Measurements from ENCODE around the gene TDRD6. TPM values are rescaled to one million over a fixed set of nuclear protein-coding genes. Genes with fewer than 3 reads are reported as not detected.
A peak's percentile ranks its signal among the peaks of the same experiment; 100 is the strongest.

The TDRD6 gene
- total and polyA plus RNA-seq, 10 of the 15 experiments (the other 5 are each of a cell fraction or from before 2014, with no cell fraction given), result not detected

- TF ChIP-seq LARP7 (IDR thresholded peaks at IDR 0.05) (0 out of 2 replicates have a peak, but pooled peaks have one; percentile 56), BACH1 (IDR thresholded peaks at IDR 0.05; ENCODE audit: borderline replicate concordance) (no peak), FOXM1 (IDR thresholded peaks at IDR 0.05; ENCODE audit: low read depth, low read length) (no peak), BRCA1 (IDR thresholded peaks at IDR 0.05; ENCODE audit: low read depth, low read length) (no peak)
Measured at GRCh38 chr6:46652603-46653438, 34.9 kb upstream of the TDRD6 start, which contains the start of the genes CYP39A1 and SLC25A27 (continued).

DNA sequence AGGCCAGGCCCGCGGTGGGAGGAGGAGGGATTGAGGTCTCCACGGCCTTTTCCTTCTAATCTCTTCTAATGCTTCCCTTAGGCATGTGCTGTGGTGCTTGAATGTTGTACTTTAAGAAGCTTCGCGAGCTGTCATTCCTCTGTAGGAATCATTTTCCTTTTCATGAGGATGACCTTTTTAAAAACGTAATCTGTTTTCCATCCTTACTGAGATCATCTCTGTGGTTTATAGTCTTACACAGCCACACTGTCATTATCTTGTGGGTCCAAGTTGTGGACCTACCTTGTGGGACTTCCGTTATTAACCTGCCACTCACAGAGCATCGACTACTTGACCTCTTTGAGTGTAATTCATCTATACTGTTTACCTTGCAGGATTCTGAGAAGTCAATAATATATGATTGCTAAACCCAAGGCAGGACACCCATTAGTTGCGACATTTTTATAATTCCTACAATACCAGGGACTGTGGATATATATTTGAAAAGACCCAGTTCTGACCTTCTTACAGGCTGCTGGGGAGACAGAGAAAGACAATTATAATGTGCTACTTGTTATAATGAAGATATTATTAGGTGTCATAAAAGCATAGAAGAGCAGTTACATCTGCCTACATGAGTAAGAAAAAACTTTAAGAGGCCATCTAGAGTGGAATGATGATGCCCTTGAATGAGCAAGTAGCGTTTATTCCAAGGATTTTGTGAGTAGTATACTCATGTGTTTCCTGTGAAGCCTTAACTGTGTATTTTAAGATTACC, 34.1 kb upstream of the TDRD6 start:
- WGBS (ENCODE audit: insufficient coverage, insufficient replicate concordance, low lambda C conversion rate, missing lambda C conversion rate), result 29% methylated on average over 10 of the region's 10 CpGs
- in situ Hi-C loops (cut with MboI) (no loop called here), intact Hi-C loops (cut with micrococcal nuclease; ENCODE audit: unreplicated experiment) (no loop called here)
- ATAC-seq, result no peak
- Histone ChIP-seq H3K4me2 (ENCODE audit: control insufficient read depth, insufficient read depth) (peak overlapping the region; percentile 91), H3K27me3 (replicated peaks in 1 of 2; ENCODE audit: control insufficient read depth in 2 of 2, insufficient read depth in 2 of 2, low read length in 1 of 2) (peaks cover 2 to 13% of the 10 kb centered on the region in 2 experiments), H3K79me2 (ENCODE audit: control insufficient read depth, insufficient read depth, low read length) (no peaks in the 10 kb centered on the region), H3K4me1 (ENCODE audit: control insufficient read depth, insufficient read depth, low read length) (no peaks in the 10 kb centered on the region), H2AFZ (ENCODE audit: control insufficient read depth, low read depth, low read length) (peak overlapping the region; percentile 84; the same call in 1 of the 2 replicates), H3K27ac (ENCODE audit: control insufficient read depth, insufficient read depth) (no peak overlapping the region), H4K20me1 (ENCODE audit: control insufficient read depth, insufficient read depth) (no peaks in the 10 kb centered on the region), H3K36me3 (ENCODE audit: control insufficient read depth in 2 of 2, insufficient read depth in 2 of 2, low read length in 1 of 2) (no peaks in the 10 kb centered on the region), H3K9me3 (replicated peaks; ENCODE audit: control insufficient read depth, insufficient read depth, low read length) (no peaks in the 10 kb centered on the region), H3K4me3 (peak overlapping the region; percentile 46; the same call in 1 of the 2 replicates), H3K9ac (ENCODE audit: control insufficient read depth, insufficient read depth, low read length) (no peak overlapping the region)
- no peak for TF ChIP-seq RB1 (IDR thresholded peaks at IDR 0.05; ENCODE audit: borderline replicate concordance)
- no peak for TF ChIP-seq NFIC (IDR thresholded peaks at IDR 0.05; ENCODE audit: low read depth, low read length)
- no peak for TF ChIP-seq STAT3 (IDR thresholded peaks at IDR 0.05; ENCODE audit: low read depth, low read length)
- no peak for TF ChIP-seq BMI1 (IDR thresholded peaks at IDR 0.05; ENCODE audit: borderline replicate concordance)
- no peak for TF ChIP-seq SUPT20H (IDR thresholded peaks at IDR 0.05; ENCODE audit: borderline replicate concordance, control insufficient read depth, low read depth, low read length)
- no peak for TF ChIP-seq SP1 (IDR thresholded peaks at IDR 0.05; ENCODE audit: low read depth, low read length)
- TF ChIP-seq POLR2AphosphoS2 (IDR thresholded peaks at IDR 0.05; ENCODE audit: low read depth, low read length), result no peak
- TF ChIP-seq ZNF274 (IDR thresholded peaks at IDR 0.05; ENCODE audit: insufficient read depth, insufficient read length), result no peak
- ChIA-PET SMC1A (ENCODE audit: uncharacterized antibody, unreplicated experiment) (no interaction called here), POLR2A (no interaction called here), RAD21 (ENCODE audit: unreplicated experiment) (no interaction called here), CTCF (no interaction called here)
- BruUV-seq (replicated peaks), result no TSS peak
- FAIRE-seq, result no peak
- no peak for DNase-seq (ENCODE audit: low read depth, low spot score)
